Stimulated activated CD8-positive, alpha-beta memory T cell treated with anti-CD3 and anti-CD28 coated beads, Interleukin-7, amount 100 ng/mL, for 24 hours (primary cell): ENCODE results near the gene RASD2.
A peak's percentile ranks its signal among the peaks of the same experiment; 100 is the strongest.

Experiments
- DNase-seq: peaks from one replicate; pipeline ENCODE4 v3.0.0-alpha.2; 2020; ENCODE audit warnings: low read depth

RASD2 gene

DNA sequence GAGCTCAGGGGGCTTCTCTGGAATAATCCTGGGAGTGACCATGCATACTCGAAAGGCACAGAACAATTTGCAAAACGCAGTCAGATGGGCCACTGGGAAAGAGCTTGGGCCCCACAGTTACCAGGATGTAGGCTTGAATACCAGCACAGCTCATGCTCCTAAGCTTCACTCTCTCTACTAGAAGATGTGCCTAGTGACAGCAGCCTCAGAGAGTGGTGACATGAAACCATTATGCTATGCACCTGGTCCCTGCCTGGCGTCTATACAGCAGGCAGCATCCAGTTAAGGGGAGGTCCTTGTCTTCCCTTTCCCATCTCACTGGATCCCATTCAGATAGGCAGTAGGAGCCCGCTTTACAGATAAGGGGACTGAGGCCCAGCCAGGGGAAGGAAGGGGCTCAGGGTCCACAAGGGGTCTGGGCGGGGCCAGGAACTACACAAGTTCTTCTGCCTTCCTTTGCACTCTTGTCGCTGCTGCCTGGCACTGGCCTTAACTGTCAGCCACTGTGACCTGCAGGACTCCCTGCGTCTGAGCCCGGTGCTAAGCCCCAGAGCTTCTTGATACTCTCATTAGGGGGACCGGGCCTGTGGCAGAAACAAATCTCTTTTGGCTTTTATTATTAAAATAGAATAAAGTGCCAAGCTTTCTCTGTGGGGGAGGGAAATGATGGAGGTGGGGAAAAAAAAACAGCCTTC, 21.2 kb upstream of the RASD2 start:
- DNase-seq: no peak

DNA sequence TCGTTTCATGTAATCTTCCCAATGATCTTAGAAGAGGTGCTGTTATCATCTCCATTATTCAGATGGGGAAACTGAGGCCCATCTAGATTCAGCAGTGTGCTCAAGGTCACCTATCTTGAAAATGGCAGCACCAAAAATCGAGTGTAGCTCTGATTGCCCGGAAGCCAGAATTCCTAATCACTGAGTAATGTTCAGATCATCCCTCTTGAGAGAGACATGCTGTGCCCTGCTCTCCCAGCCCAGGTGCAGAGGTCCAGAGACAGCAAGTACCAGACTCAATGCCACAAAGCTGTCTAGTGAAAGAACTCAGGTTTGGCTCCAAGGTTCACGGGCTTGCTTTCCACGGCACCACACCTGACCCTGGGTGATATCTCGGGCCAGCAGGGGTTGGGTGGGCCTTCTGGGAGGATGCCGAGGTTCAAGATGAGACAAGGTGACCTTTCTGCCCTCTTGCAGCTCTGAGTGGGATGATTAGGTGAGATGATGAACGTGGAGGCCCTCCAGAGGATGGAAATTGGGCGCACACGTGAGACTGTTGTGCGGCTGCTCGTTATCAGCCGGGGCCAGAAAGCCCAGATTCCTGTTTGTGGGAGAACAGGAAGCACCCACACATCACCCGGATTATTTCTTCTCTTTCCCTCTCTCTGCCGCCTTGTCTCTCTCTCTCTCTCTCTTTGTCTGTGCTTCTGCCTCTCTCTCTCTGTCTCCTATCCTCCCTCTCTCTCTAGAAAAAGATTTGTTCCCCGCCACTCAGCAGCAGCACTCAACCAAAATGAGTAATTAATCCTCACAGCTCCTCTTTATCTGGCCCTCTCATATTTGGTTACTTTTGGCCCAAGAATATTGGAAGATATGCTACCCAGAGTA, 19.0 kb upstream of the RASD2 start:
- DNase-seq: no peak

DNA sequence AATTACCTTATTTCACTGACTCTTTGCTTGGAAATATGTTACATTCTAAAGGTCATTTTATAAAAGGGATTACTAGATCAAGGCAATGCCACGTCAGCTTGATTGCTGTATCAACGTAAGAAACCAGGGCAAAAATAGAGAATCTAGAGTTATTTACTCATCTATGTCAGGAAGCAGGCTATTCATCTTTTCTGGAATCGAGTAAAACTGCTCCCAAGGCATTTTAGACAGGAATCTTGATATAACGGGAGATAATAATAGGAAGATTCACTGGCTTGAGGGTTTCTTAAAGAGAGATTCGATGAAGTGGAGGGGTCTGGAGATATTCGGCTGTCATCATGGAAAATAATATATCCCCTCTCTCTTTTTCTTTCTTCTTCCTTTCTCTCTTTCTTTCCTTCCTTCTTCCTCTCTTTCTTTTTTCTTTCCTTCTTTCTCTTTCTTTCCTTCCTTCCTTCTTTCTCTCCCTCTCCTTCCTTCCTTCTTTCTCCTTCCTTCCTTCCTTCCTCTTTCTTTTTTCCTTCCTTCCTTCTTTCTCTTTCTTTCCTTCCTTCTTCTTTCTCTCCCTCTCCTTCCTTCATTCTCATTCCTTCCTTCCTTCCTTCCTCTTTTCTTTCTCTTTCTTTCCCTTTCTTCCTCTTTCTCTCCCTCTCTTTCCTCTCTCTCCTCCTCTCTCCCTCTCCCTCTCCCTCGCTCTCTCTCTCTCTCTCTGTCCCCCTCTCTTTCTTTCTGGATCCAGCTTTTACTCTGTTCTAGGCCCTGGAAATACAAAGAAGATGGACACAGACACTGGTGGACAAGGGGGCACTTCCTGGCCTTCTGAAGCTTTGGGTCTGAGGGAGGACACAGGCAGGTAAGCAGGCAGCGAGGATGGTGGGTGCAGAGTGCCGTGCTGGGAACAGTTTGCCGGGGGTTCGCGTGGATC, 18.1 kb upstream of the RASD2 start:
- no peak for DNase-seq

DNA sequence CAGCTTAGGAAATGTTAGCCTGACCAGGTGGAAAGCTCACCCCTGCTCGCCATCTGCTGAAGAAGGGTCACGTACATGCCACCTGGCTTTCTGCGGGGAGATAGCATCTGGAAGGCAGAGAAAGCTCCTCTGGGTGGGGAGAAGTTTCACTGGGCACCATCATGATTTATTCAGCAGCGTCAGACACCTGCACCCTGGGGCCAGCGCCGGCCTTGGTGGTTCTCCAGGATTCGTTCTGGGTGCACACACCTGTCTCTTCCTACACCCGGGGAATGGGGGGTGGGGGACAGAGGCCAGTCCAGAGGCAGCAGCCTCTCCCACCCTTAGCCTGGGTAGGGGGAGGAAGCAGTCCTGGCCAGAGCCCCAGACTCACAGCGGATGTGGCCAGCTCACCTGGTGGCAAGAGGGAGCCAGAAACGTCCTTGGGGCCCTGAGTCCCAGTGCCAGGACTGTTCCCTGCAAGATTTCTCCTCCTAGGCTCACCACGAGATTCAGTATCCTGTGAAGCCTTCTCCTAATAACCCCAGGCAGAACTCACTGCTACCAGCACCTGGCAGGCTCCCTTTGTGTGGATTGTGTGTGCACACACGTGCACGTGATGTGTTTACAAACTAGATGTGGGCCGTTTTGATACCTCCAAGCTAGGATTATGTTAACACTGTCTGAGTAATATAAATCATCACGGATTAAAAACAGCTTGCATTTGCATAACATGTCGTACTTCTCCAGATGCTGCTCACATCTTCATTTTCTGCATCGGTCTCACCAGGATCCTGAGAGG, 17.3 kb upstream of the RASD2 start:
- DNase-seq: no peak

DNA sequence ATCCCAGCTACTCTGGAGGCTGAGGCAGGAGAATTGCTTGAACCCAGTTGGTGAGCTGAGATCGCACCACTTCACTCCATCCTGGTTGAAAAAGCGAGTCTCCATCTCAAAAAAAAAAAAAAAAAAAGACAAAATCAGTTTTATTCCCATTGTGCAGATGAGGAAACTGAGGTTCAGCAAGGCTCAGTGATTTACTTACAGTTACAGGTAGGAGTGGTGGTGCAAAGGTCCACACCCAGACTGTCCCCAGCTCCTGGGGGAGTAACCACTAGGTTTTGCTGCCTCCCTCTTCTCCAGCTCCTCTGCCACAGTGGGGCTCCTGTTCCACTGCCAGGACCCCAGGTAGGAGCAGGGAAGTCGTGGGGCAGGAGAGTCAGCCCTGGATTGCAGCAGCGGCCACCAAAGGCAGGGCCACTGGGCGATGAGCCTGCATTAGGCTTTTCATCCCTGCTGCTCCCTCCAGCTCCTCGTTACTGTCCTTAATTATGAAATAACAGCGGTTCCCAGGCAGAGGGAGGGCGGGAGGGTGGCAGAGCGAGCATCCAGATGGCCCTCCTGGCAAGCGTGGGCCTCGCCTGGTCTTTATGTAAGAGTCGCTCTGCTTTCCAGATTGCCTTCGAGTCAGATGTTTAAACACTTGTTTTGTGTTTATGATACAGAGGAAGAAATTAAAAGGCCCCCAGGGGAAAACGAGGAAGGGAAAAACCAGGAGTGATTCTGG, 15.5 kb upstream of the RASD2 start:
- DNase-seq: no peak

DNA sequence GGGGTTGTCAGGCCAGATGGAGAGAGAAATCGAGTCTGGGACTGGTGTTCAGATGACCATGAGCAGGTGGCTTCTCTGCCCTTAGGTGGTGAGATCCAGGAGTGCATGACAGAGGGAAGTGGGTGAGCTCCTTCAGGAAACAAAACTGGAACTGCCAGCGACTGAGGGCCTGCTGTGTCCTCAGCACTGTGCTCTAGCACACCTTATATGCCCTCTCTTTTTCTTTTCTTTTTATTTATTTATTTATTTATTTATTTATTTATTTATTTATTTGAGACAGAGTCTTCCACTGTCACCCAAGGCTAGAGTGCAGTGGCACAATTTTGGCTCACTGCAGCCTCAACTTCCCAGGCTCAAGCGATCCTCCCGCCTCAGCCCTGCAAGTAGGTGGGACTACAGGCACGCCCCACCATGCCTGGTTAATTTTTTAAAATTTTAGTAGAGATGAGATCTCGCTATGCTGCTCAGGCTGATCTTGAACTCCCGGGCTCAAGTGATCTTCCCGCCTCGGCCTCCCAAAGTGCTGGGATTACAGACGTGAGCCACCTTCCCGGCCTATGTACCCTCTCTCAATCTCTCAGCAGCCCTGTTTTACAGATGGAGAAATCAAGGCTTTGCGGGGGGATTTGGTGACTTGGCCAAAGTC, 14.8 kb upstream of the RASD2 start:
- no peak for DNase-seq

DNA sequence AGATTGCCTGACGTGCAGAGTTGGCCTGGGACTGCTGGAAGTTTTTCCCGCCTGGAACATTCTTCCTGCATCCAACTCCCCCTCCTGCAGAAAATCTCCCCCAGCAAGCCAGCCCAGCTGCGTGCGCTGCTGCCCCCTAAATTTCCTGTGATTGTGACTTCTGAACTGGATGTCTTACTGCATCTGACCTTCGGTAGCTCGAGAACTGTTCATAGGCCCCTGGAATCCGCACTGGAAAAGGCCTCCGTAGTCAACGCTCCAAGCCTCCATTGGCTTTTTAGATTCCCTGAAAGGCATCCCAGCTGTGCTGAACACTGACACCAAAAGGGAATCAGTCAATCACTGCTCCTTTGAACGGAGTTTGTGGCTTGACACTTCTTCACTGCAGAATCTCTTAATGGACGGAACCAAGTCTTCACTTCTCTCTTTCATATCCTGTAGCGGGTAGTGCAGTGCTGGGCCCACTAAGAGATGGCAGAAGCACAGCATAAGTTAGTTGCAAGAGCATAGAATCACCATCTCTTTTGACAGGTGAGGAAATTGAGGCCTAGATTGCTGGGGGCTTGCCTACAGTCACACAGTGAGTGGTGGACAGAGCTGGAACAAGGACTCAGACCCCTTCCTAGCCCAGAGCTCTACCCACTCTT, 14.2 kb upstream of the RASD2 start:
- no peak for DNase-seq

DNA sequence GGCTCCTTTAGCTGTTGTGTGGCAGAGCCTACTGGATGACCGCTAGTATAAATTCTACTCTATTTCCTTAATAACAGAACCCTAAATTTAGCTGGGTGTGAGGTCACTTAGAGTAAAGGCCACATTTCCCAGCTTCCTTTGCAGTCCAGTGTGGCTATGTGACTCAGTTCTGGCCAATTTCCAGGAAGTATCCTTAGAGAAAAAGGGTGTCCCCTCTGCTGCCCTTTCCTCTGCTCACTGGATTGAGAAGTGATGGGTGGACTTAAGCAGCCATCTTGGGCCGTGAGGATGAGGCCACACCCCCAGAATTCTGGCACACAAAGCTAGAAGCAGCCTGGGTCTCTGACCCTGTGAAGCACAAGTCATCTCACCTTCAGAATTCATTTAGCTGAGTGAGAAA, 11.7 kb upstream of the RASD2 start:
- DNase-seq: no peak

DNA sequence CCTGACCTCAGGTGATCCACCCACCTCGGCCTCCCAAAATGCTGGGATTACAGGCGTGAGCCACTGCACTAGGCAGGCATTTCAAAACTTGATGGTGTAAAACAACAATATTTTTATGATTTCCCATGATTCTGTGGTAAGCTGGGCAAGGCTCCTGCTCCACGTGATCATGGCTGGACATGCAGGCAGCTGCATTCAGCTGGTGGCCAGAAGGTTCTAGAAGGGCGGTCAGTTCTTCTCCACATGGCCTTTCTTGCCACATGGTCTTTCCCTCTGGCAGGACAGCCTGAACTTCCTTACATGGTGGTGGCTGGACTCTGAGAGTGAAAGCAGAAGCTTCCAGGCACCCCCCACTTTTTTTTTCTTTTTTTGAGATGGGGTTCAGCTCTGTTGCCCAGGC, 9.9 kb upstream of the RASD2 start:
- DNase-seq: no peak

DNA sequence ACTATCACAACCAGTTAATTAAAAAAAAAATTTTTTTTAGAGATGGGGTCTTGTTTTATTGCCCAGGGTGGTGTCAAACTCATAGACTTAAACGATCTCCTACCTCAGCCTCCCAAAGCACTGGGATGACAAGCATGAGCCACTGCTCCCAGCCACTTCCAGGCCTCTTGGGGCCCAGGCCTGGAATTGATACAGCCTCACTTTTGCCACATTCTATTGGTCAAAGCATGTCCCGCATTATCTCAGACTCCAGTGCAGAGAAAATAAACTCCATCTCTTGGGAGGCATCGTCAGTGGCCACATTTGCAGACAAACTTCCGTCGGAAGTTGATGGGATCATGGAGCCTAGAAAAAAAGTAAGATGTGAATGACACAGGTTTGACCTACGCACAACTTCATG, 9.4 kb upstream of the RASD2 start:
- no peak for DNase-seq

DNA sequence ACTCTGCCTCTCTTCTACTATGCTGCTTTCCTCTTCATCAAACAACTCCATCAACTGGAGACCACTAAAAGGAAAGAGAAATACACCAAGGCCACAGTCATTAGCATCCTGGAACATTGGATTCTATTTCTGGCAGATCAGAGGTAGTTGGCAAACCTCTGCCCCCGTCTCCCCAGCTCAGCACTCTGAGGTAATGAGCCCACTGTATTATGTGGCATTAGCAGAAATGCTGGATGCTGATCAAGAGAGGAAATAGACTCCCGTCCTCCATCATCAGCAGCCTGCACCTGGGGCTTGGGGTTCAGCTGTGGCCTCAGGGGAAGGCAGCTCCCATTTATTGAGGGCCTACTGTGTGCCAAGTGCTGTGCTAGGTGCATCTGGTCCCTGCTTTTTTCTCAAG, 9.0 kb upstream of the RASD2 start:
- no peak for DNase-seq

DNA sequence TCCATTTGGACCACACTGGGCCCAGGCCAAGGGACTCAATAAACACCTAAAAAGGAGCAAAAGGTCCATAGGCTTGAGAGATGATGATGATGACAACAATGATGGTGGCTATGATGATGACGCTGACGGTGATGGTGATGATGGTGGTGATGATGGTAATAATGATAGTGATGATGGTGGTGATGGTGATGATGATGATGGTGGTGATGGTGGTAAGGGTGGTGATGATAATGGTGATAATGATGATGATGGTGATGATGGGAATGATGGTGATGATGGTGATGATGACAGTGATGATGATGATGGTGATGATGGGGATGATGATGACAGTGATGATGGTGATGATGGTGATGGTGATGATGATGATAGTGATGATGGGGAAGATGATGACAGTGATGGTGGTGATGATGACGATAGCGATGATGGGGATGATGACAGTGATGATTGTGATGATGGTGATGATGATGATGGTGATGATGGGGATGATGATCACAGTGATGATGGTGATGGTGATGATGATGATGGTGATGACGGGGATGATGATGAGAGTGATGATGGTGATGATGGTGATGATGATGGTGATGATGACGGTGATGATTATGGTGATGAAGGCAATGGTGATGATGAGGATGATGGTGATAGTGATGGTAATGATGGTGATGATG, 7.1 kb upstream of the RASD2 start:
- no peak for DNase-seq

DNA sequence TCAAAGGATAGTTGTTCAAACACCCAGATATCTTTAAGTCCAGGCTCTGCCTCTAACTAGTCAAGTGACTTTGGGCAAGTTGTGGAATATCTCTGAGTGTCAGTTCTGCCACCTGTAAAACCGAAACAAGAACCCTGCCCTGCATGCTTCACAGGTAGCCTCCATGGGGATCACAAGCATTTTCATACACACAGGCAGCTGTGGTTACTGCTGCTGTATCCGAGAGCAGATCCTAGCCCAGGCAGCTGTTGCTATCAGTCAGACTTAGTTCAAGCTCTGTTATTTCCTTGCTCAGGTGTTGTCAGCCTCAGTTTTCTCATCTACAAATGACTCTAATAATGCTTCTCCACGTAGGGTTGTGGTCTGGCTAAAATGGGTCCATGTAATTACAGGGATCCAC, 6.5 kb upstream of the RASD2 start:
- no peak for DNase-seq

DNA sequence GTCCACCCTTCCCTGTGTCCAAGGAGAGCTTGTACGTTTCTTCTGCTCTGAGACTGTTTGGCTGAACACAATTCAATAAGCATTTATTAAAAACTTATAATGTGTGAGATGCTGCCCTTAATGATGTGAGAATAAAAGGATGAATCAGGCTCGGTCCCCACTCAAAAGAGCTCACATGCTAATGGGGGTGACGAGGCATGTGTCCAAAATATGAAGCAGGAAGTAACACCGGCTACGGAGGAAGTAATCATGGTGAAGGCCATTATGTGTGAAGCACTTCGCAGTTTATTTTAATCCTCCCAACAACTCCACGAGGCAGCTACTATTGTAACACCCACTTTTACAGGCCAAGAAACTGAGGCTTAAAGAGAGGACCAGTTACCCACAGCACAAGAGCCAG, 3.4 kb upstream of the RASD2 start:
- no peak for DNase-seq

DNA sequence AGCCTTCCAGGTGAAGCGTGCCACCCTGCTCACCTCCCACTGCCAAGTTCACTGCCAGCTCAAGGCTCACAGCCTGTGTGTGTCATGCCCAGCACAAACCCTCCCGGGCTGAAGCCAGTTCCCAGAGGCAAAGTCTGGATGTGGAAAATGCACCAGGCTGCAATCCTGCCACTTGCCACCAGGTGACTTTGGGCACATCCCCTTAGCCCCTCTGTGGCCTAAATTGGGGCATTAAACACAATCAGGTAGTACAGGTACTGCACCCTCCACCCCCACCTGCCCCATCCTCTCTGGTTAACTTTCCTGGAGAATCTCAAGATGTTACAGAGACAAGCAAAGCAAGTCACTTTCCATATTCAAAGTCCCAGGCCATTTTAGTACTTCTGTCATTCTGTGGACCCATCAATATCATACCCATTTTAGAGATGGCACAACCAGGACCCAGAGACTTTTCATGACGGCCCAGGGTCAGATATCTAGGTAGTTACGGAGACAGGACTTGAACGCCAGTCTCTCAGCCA, 1.8 kb upstream of the RASD2 start:
- DNase-seq: no peak

DNA sequence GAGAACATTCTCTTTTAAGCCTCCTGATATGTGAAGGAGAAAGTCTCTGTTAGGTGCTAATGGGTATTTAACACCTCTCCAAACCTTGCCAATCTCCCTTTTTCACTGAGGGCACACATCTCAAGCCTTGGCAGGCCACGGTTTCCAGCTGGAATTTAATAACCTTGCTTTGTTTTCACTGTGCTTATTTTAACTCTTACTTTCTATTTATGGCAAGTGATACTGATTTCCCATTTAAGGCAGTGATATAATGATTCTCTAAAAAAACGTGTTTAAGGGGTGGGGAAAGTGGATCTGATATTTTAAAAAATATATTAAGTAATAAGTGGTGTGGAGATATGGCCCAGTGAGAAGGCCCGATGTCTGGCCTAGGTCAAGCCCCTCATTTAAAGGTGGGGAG, 1.1 kb upstream of the RASD2 start:
- DNase-seq: no peak

DNA sequence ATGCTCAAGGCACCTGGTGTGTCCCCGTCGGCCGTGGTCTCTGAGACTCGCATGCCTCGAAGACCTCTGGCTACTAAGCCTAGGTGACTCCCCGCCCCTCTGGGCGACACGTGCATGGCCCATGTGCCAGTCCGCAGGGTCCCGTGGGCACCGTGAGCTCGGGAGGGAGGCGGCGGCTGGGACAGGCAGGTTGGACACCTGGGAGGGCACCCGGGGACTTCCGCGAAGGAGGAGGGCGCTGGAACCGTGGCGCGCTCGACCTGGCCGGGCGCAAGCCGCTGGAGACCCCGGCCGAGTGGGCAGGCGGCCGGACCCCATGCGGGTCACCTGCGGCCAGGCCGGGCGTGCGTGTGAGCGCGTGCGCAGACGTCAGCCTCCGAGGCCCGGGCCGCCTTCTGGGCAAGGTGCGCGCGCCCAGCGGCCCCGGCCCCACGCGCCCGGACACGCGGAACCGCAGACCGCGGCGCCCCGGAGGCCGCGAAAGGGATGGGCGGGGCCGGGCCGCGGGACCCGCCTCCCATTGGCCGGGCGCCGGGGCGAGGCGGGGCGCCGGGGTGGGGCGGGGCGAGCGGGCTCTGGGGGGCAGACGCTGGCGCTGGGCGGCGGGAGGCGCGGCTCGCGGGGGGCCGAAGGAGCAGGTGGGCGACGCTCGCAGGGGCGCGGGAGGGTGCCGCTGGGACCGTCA, 579 bp upstream of the RASD2 start:
- peak; percentile 30 for DNase-seq

DNA sequence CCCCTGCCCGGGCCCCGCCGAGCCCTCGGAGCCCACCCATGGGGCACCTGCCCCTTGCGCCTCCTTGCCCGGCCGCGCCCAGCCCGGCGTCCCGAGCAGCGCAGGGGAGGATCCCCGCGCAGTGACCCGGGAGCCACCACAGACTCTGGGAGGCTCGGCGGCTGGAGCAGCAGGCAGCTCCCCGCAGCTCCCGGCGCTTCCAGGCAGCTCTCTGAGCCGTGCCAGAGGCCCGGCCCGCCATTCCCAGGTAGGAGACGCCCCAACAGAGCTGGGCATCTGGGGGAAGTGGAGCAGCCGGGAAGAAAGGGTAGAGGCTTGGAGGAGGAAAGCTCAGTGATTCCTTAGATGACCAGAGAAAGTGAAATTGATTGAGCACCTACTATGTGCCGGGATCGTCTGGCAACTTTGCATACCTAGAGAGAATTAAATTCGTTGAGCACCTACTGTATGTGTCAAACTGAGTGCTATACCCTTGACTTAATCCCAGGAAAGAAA, 670 bp downstream of the RASD2 start:
- DNase-seq: no peak
